ENCODE results near the gene CCDC9B.
A peak's percentile ranks its signal among the peaks of the same experiment; 100 is the strongest.

The CCDC9B gene

GRCh38 chr15:40369971-40370370 lies 29.2 kb upstream of the CCDC9B start:
- ChIA-PET POLR2A (interaction anchor here (1.5 kb wide), 1 partner anchor 36 kb away, joined by 4 read pairs; the partner anchor contains the start of gene IVD), CTCF (interaction anchor here (0.6 to 1.2 kb wide), 2 partner anchors 33 to 629 kb away, joined by 3 to 4 read pairs; no protein-coding TSS in a partner anchor)
- TF ChIP-seq PKNOX1 (IDR thresholded peaks at IDR 0.05) = no peak
- DNase-seq (ENCODE audit: extremely low spot score) = no peak

GRCh38 chr15:40369474-40369869 lies 28.7 kb upstream of the CCDC9B start:
- no peak for TF ChIP-seq HDGF (IDR thresholded peaks at IDR 0.05; ENCODE audit: borderline replicate concordance)
- TF ChIP-seq TARDBP (IDR thresholded peaks at IDR 0.05) = no peak
- TF ChIP-seq PKNOX1 (IDR thresholded peaks at IDR 0.05) = no peak
- TF ChIP-seq BHLHE40 (IDR thresholded peaks at IDR 0.05; ENCODE audit: borderline replicate concordance) = no peak
- no peak for TF ChIP-seq SP1 (IDR thresholded peaks at IDR 0.05)
- TF ChIP-seq LEF1 (IDR thresholded peaks at IDR 0.05; ENCODE audit: borderline replicate concordance) = no peak
- TF ChIP-seq ARNT (IDR thresholded peaks at IDR 0.05) = no peak
- no peak for TF ChIP-seq NFRKB (IDR thresholded peaks at IDR 0.05)
- TF ChIP-seq ZNF384 (IDR thresholded peaks at IDR 0.05) = no peak
- TF ChIP-seq ELF4 (IDR thresholded peaks at IDR 0.05) = no peak
- no peak for TF ChIP-seq L3MBTL2 (conservative IDR thresholded peaks at IDR 0.05)
- TF ChIP-seq FOXK2 (IDR thresholded peaks at IDR 0.05) = no peak
- no peak for TF ChIP-seq FOXA1 (IDR thresholded peaks at IDR 0.05)
- TF ChIP-seq SUZ12 (IDR thresholded peaks at IDR 0.05) = no peak
- TF ChIP-seq CTBP1 (IDR thresholded peaks at IDR 0.05; ENCODE audit: borderline replicate concordance) = no peak
- no peak for TF ChIP-seq FOXM1 (IDR thresholded peaks at IDR 0.05; ENCODE audit: borderline replicate concordance)
- DNase-seq (ENCODE audit: extremely low spot score) = no peak
- CTCF ChIA-PET = interaction anchor here (0.6 to 1.2 kb wide), 5 partner anchors 13 to 629 kb away, joined by 3 to 4 read pairs (median 3); partner anchors contain the start of gene IVD
- POLR2A ChIA-PET = interaction anchor here (1.5 kb wide), 1 partner anchor 36 kb away, joined by 4 read pairs; the partner anchor contains the start of gene IVD

- DNase-seq (ENCODE audit: extremely low spot score) = no peak
- TF ChIP-seq ARNT (IDR thresholded peaks at IDR 0.05) = no peak
- TF ChIP-seq NFRKB (IDR thresholded peaks at IDR 0.05) = no peak
- TF ChIP-seq CTBP1 (IDR thresholded peaks at IDR 0.05; ENCODE audit: borderline replicate concordance) = no peak
- TF ChIP-seq ELF4 (IDR thresholded peaks at IDR 0.05) = no peak
- TF ChIP-seq ZNF384 (IDR thresholded peaks at IDR 0.05) = no peak
- TF ChIP-seq LEF1 (IDR thresholded peaks at IDR 0.05; ENCODE audit: borderline replicate concordance) = no peak
- TF ChIP-seq TARDBP (IDR thresholded peaks at IDR 0.05) = no peak
- TF ChIP-seq SP1 (IDR thresholded peaks at IDR 0.05) = no peak
- no peak for TF ChIP-seq HDGF (IDR thresholded peaks at IDR 0.05; ENCODE audit: borderline replicate concordance)
- no peak for TF ChIP-seq FOXM1 (IDR thresholded peaks at IDR 0.05; ENCODE audit: borderline replicate concordance)
- no peak for TF ChIP-seq SUZ12 (IDR thresholded peaks at IDR 0.05)
- POLR2A ChIA-PET = interaction anchor here (1.0 to 1.5 kb wide), 3 partner anchors 13 to 37 kb away, joined by 3 to 5 read pairs (median 4); partner anchors contain the start of genes IVD and KNSTRN
- CTCF ChIA-PET = interaction anchor here (0.6 to 1.2 kb wide), 7 partner anchors 14 to 151 kb away, joined by 3 to 4 read pairs (median 3); partner anchors contain the start of gene IVD
Observed at GRCh38 chr15:40368719-40369473, 28.2 kb upstream of the CCDC9B start.

GRCh38 chr15:40367686-40368611 lies 27.2 kb upstream of the CCDC9B start:
- DNase-seq (ENCODE audit: extremely low spot score) = peak; percentile 82
- TF ChIP-seq L3MBTL2 (conservative IDR thresholded peaks at IDR 0.05) (peak; percentile 95), PKNOX1 (IDR thresholded peaks at IDR 0.05) (no peak), SP1 (IDR thresholded peaks at IDR 0.05) (no peak), FOXK2 (IDR thresholded peaks at IDR 0.05) (no peak), HDGF (IDR thresholded peaks at IDR 0.05; ENCODE audit: borderline replicate concordance) (no peak), CTBP1 (IDR thresholded peaks at IDR 0.05; ENCODE audit: borderline replicate concordance) (no peak), TARDBP (IDR thresholded peaks at IDR 0.05) (no peak)
- POLR2A ChIA-PET = interaction anchor here (1.0 to 1.1 kb wide), 2 partner anchors 14 to 23 kb away, joined by 3 to 5 read pairs; partner anchors contain the start of gene KNSTRN
- CTCF ChIA-PET = interaction anchor here (0.7 to 1.1 kb wide), 4 partner anchors 25 to 152 kb away, joined by 3 read pairs; no protein-coding TSS in a partner anchor

DNA sequence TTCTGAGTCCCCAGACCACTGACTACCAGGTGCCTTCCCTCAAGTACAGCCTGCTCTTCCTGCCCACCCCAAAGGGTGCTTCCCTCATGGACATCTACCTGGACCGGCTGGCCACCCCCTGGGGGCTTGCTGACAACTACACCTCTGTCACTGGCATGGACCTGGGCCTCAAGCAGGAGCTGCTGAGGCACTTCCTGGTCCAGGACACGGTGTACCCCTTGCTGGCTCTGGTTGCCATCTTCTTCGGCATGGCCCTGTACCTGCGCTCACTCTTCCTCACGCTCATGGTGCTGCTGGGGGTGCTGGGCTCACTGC lies 26.6 kb upstream of the CCDC9B start:
- CTCF ChIA-PET = interaction anchor here (0.6 kb wide), 1 partner anchor 14 kb away, joined by 3 read pairs; no protein-coding TSS in a partner anchor
- POLR2A ChIA-PET = no interaction called here

More for the DNA sequence above, 26.6 kb upstream of the CCDC9B start:
- TF ChIP-seq LEF1 (IDR thresholded peaks at IDR 0.05; ENCODE audit: borderline replicate concordance) (no peak), ARNT (IDR thresholded peaks at IDR 0.05) (no peak), TARDBP (IDR thresholded peaks at IDR 0.05) (no peak), PKNOX1 (IDR thresholded peaks at IDR 0.05) (no peak), SUZ12 (IDR thresholded peaks at IDR 0.05) (no peak), NFRKB (IDR thresholded peaks at IDR 0.05) (no peak), ZNF384 (IDR thresholded peaks at IDR 0.05) (no peak), BHLHE40 (IDR thresholded peaks at IDR 0.05; ENCODE audit: borderline replicate concordance) (no peak), ELF4 (IDR thresholded peaks at IDR 0.05) (no peak), SP1 (IDR thresholded peaks at IDR 0.05) (no peak), FOXA1 (IDR thresholded peaks at IDR 0.05) (no peak), HDGF (IDR thresholded peaks at IDR 0.05; ENCODE audit: borderline replicate concordance) (no peak), CTBP1 (IDR thresholded peaks at IDR 0.05; ENCODE audit: borderline replicate concordance) (no peak), FOXK2 (IDR thresholded peaks at IDR 0.05) (no peak), FOXM1 (IDR thresholded peaks at IDR 0.05; ENCODE audit: borderline replicate concordance) (no peak), L3MBTL2 (conservative IDR thresholded peaks at IDR 0.05) (no peak)
- DNase-seq (ENCODE audit: extremely low spot score) = no peak

All from HEK293T (cell line).